ENCODE measurements around the gene LRMDA.

Gene LRMDA

GRCh38 chr10:76088980-76089379 lies 657.6 kb downstream of the LRMDA start:
- no peak overlapping the region for H3K4me3 ChIP-seq (ENCODE audit: low read depth, low read length)
- TF ChIP-seq CTCF (IDR thresholded peaks at IDR 0.05; ENCODE audit: control insufficient read depth, extremely low read depth, insufficient read depth), result no peak
- no peak for DNase-seq (ENCODE audit: low read depth)

GRCh38 chr10:76089556-76090180 lies 658.2 kb downstream of the LRMDA start:
- DNase-seq (ENCODE audit: low read depth), result no peak
- H3K4me3 ChIP-seq (ENCODE audit: low read depth, low read length), result no peak overlapping the region
- TF ChIP-seq CTCF (IDR thresholded peaks at IDR 0.05; ENCODE audit: control insufficient read depth, extremely low read depth, insufficient read depth), result no peak

GRCh38 chr10:76091926-76092325 lies 660.5 kb downstream of the LRMDA start:
- no peak for DNase-seq (ENCODE audit: low read depth)
- TF ChIP-seq CTCF (IDR thresholded peaks at IDR 0.05; ENCODE audit: control insufficient read depth, extremely low read depth, insufficient read depth), result no peak
- H3K4me3 ChIP-seq (ENCODE audit: low read depth, low read length), result no peak overlapping the region

GRCh38 chr10:76106611-76107010 lies 675.2 kb downstream of the LRMDA start:
- no peak for DNase-seq (ENCODE audit: low read depth)
- no peak overlapping the region for H3K4me3 ChIP-seq (ENCODE audit: low read depth, low read length)
- no peak for TF ChIP-seq CTCF (IDR thresholded peaks at IDR 0.05; ENCODE audit: control insufficient read depth, extremely low read depth, insufficient read depth)

GRCh38 chr10:76108563-76109359 lies 677.3 kb downstream of the LRMDA start:
- TF ChIP-seq CTCF (IDR thresholded peaks at IDR 0.05; ENCODE audit: control insufficient read depth, extremely low read depth, insufficient read depth), result no peak
- no peak overlapping the region for H3K4me3 ChIP-seq (ENCODE audit: low read depth, low read length)
- DNase-seq (ENCODE audit: low read depth), result no peak

- no peak overlapping the region for H3K4me3 ChIP-seq (ENCODE audit: low read depth, low read length)
- DNase-seq (ENCODE audit: low read depth), result no peak
- no peak for TF ChIP-seq CTCF (IDR thresholded peaks at IDR 0.05; ENCODE audit: control insufficient read depth, extremely low read depth, insufficient read depth)
These were observed 680.0 kb downstream of the LRMDA start for GRCh38 chr10:76111404-76111803.

All from LNCaP clone FGC (cell line).